SU-DHL-6 (cell line): ENCODE measurements around the gene MTNR1B.

Source experiments
- H2AFZ ChIP-seq: fragments of 200-600 bp; sonication (generic); 2 replicates; pipeline ENCODE4 v1.6.1; 2014; ENCODE audit warnings: low read depth, mild to moderate bottlenecking, moderate library complexity, mixed read lengths, antibody characterized with exemption, low read length; ENCODE audit not compliant: severe bottlenecking
- H3F3A ChIP-seq: fragments of 200-600 bp; shearing (Covaris generic); 2 replicates; pipeline ENCODE4 v1.6.0; 2016; ENCODE audit warnings: antibody characterized with exemption, mild to moderate bottlenecking; ENCODE audit not compliant: insufficient read depth
- H3K27ac ChIP-seq: fragments of 200-600 bp; sonication (generic); 2 replicates; pipeline ENCODE4 v1.5.1; 2016; ENCODE audit warnings: low read depth, mild to moderate bottlenecking, low read length, moderate library complexity, mixed read lengths
- H3K27me3 ChIP-seq: fragments of 200-600 bp; sonication (generic), shearing (Covaris generic); 2 replicates; pipeline ENCODE4 v1.6.0; 2014; ENCODE audit warnings: mild to moderate bottlenecking, low read length
- H3K36me3 ChIP-seq: fragments of 200-600 bp; sonication (generic); 2 replicates; pipeline ENCODE4 v1.6.1; 2014; ENCODE audit warnings: mild to moderate bottlenecking, low read length, mixed read lengths
- H3K4me2 ChIP-seq: fragments of 300-600, 200-600 bp; shearing (Covaris generic), sonication (generic); 2 replicates; pipeline ENCODE4 v1.6.0; 2014; ENCODE audit warnings: low read length, low read depth, mild to moderate bottlenecking; ENCODE audit not compliant: poor library complexity, severe bottlenecking
- H3K4me3 ChIP-seq: fragments of 200-600 bp; sonication (generic); 2 replicates; pipeline ENCODE4 v1.5.1; 2014; ENCODE audit warnings: antibody characterized with exemption, low read length, mild to moderate bottlenecking, mixed read lengths; ENCODE audit not compliant: insufficient read depth, poor library complexity, severe bottlenecking
- H3K79me2 ChIP-seq: fragments of 200-600 bp; sonication (generic); 2 replicates; pipeline ENCODE4 v1.6.1; 2014; ENCODE audit warnings: mild to moderate bottlenecking, low read length, moderate library complexity; ENCODE audit not compliant: insufficient read depth
- H3K9ac ChIP-seq: fragments of 200-600 bp; sonication (generic); 2 replicates; pipeline ENCODE4 v1.7.0; 2014; ENCODE audit warnings: mild to moderate bottlenecking, low read length
- H3K9me2 ChIP-seq: fragments of 200-600 bp; sonication (generic); replicated peaks from 2 replicates; pipeline ENCODE4 v1.6.1; 2014; ENCODE audit warnings: low read length; ENCODE audit not compliant: insufficient read depth
- H3K9me3 ChIP-seq: fragments of 200-600 bp; sonication (generic); 2 replicates; pipeline ENCODE4 v1.6.1; 2014; ENCODE audit warnings: low read length, mixed read lengths; ENCODE audit not compliant: insufficient read depth
- H4K20me1 ChIP-seq: fragments of 200-600 bp; sonication (generic); 2 replicates; pipeline ENCODE4 v1.6.1; 2014; ENCODE audit warnings: low read depth, mild to moderate bottlenecking, antibody characterized with exemption, low read length, moderate library complexity, mixed read lengths
- EZH2phosphoT487 ChIP-seq: fragments of 200-600 bp; sonication (generic), shearing (Covaris generic); conservative IDR thresholded peaks from 2 replicates; pipeline ENCODE4 v1.6.1; 2018; ENCODE audit warnings: mild to moderate bottlenecking, antibody characterized with exemption, low read length, moderate library complexity, mixed read lengths
- TF ChIP-seq, protein P1 (sequence below): fragments of 200-600 bp; sonication (generic); IDR thresholded peaks from one replicate; pipeline ENCODE4 v1.5.1; 2017; ENCODE audit warnings: antibody characterized with exemption, mild to moderate bottlenecking, low read length, moderate library complexity; ENCODE audit not compliant: insufficient read depth, poor library complexity, severe bottlenecking

Gene MTNR1B

DNA sequence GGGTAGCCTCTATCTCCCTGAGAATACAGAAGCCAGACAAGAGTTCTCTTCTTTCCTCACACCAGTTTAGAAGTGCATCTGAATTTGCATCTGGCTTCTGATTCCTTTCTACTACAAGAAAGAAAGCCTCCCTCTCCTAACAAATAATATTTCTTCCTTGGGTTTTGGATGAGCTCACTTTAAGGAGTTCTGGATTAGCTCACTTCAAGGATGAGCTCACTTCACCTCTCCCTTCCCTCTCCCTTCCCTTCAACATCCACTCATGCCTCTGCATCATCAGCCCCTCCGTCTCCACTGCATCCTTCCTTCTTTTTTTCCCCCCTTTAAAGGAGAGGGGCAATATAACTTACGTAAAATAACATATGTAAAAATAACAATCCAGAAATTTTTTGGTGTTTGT lies 1.6 kb upstream of the MTNR1B start:
- no peak overlapping the region for H3K27ac ChIP-seq
- no peak overlapping the region for H3K4me2 ChIP-seq
- no peak overlapping the region for H3K4me3 ChIP-seq
- H3K9ac ChIP-seq: no peak overlapping the region
- H3K9me3 ChIP-seq: no peaks in the 10 kb centered on the region
- no peak for TF ChIP-seq EZH2phosphoT487
- TF ChIP-seq, protein P1, sequence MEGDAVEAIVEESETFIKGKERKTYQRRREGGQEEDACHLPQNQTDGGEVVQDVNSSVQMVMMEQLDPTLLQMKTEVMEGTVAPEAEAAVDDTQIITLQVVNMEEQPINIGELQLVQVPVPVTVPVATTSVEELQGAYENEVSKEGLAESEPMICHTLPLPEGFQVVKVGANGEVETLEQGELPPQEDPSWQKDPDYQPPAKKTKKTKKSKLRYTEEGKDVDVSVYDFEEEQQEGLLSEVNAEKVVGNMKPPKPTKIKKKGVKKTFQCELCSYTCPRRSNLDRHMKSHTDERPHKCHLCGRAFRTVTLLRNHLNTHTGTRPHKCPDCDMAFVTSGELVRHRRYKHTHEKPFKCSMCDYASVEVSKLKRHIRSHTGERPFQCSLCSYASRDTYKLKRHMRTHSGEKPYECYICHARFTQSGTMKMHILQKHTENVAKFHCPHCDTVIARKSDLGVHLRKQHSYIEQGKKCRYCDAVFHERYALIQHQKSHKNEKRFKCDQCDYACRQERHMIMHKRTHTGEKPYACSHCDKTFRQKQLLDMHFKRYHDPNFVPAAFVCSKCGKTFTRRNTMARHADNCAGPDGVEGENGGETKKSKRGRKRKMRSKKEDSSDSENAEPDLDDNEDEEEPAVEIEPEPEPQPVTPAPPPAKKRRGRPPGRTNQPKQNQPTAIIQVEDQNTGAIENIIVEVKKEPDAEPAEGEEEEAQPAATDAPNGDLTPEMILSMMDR: no peak
- H4K20me1 ChIP-seq: no peaks in the 10 kb centered on the region
- H3K79me2 ChIP-seq: no peaks in the 10 kb centered on the region
- no peaks in the 10 kb centered on the region for H3K36me3 ChIP-seq
- no peaks in the 10 kb centered on the region; the same call in 1 of the 2 replicates for H3K9me2 ChIP-seq
- H3F3A ChIP-seq: no peaks in the 10 kb centered on the region
- H3K27me3 ChIP-seq: no peaks in the 10 kb centered on the region
- H2AFZ ChIP-seq: no peak overlapping the region

DNA sequence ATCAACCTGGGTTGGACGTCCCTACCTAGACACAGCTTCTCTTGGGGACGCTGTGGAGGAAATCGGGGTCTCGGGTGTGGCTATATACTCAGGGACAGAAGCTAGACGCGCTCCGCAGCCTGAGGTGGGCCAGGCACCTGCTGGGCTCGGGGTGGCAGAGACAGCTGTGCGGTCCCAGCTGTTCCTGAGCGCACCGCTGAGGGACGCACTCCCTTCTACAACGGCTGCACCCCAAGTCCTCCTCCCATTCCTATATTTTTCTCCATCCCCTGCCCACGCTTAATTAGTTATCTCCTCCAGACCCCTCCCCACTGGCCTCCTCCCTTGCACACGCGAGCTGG lies 188 bp upstream of the MTNR1B start:
- TF ChIP-seq EZH2phosphoT487: no peak
- TF ChIP-seq, protein P1: no peak
- Histone ChIP-seq H3K79me2 (no peaks in the 10 kb centered on the region), H3K9ac (no peak overlapping the region), H4K20me1 (no peaks in the 10 kb centered on the region), H3K9me3 (no peaks in the 10 kb centered on the region), H3F3A (no peaks in the 10 kb centered on the region), H3K4me2 (no peak overlapping the region), H2AFZ (no peak overlapping the region), H3K27ac (no peak overlapping the region), H3K27me3 (no peaks in the 10 kb centered on the region), H3K36me3 (no peaks in the 10 kb centered on the region), H3K9me2 (no peaks in the 10 kb centered on the region; the same call in 1 of the 2 replicates), H3K4me3 (no peak overlapping the region)

DNA sequence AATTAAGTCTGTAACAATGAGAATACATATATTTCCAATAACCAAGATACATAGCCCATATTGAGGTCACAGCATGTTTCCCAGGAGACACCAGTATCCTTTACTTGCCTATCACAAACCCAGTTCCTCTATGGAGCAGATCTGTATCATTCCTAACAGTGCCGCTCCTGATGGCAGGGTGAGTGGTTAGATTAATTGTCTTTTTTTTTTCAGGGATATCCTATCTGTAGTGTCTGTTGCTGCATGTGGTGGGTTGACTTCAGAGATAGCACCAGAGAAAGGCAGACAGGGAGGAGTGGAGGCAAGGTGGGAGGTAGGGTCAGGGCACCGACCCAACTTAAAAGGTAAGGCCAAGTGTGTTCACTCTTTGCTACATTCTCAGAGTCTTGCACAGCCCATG lies 2.8 kb downstream of the MTNR1B start:
- Histone ChIP-seq H3K9me3 (no peaks in the 10 kb centered on the region), H4K20me1 (no peaks in the 10 kb centered on the region), H3K27me3 (no peaks in the 10 kb centered on the region), H3K36me3 (no peaks in the 10 kb centered on the region), H3K9me2 (no peaks in the 10 kb centered on the region), H3F3A (no peaks in the 10 kb centered on the region), H3K4me2 (no peak overlapping the region), H3K27ac (no peak overlapping the region), H3K9ac (no peak overlapping the region), H3K79me2 (no peaks in the 10 kb centered on the region), H2AFZ (no peak overlapping the region), H3K4me3 (no peak overlapping the region)
- no peak for TF ChIP-seq EZH2phosphoT487
- TF ChIP-seq, protein P1: no peak

DNA sequence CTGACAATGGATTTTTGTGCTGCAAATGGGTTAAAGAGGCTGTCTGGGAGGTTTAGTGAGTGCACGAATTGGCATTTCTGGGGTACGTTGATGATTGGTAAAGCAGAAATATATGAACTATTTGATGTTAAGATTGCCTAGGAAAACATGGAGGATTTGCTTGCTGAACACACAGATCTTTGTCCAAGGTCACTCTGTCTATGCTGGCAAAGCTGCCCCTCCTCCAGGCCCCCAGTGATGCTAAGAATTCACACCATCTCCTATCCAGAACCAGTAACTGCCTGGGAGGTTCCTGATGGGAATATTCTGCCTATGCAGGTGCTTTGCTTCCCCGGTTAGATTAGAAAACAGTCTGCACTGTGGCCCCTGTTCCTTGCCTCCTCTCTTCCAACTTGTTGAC lies 5.8 kb downstream of the MTNR1B start:
- TF ChIP-seq, protein P1: no peak
- no peak for TF ChIP-seq EZH2phosphoT487
- no peak overlapping the region for H3K4me2 ChIP-seq
- H3K27me3 ChIP-seq: no peaks in the 10 kb centered on the region

More for the DNA sequence above, 5.8 kb downstream of the MTNR1B start:
- H3K9me3 ChIP-seq: no peaks in the 10 kb centered on the region
- no peaks in the 10 kb centered on the region for H3F3A ChIP-seq
- no peak overlapping the region for H3K9ac ChIP-seq
- no peak overlapping the region for H3K4me3 ChIP-seq
- H3K36me3 ChIP-seq: no peaks in the 10 kb centered on the region
- H4K20me1 ChIP-seq: no peaks in the 10 kb centered on the region
- no peaks in the 10 kb centered on the region for H3K79me2 ChIP-seq
- no peak overlapping the region for H2AFZ ChIP-seq
- no peak overlapping the region for H3K27ac ChIP-seq
- H3K9me2 ChIP-seq: no peaks in the 10 kb centered on the region
